HCT116 (cell line): ENCODE results near the gene SVEP1.

Source experiments
- CEBPB ChIP-seq: IDR thresholded peaks from 2 replicates; pipeline ENCODE4 v1.6.1; 2012; ENCODE audit warnings: low read depth
- CTCF ChIP-seq, 3 experiments: fragments of 200-600 bp in 1 of 3; sonication (generic) in 1 of 3; IDR thresholded peaks in 2 of 3; conservative IDR thresholded peaks in 1 of 3; 2 replicates each; pipeline ENCODE4 v1.5.1; 2012 to 2017; ENCODE audit warnings: low read depth in 2 of 3, low read length in 2 of 3, antibody characterized with exemption in 1 of 3, borderline replicate concordance in 1 of 3, control low read depth in 1 of 3, mild to moderate bottlenecking in 1 of 3, mixed read lengths in 1 of 3, mixed run types in 1 of 3, moderate library complexity in 1 of 3; ENCODE audit not compliant: insufficient read depth in 1 of 3
- EZH2 ChIP-seq: fragments of 200-600 bp; sonication (generic); IDR thresholded peaks from 2 replicates; pipeline ENCODE4 v1.6.1; 2017; ENCODE audit warnings: antibody characterized with exemption, mixed run types
- EZH2phosphoT487 ChIP-seq: fragments of 200-600 bp; IDR thresholded peaks from 2 replicates; pipeline ENCODE4 v1.6.1; 2018; ENCODE audit warnings: antibody characterized with exemption, borderline replicate concordance
- POLR2A ChIP-seq: IDR thresholded peaks from 2 replicates; pipeline ENCODE4 v1.7.0; 2011; ENCODE audit warnings: borderline replicate concordance; ENCODE audit not compliant: insufficient read depth, insufficient read length; ENCODE audit errors: extremely low read depth
- POLR2AphosphoS5 ChIP-seq: IDR thresholded peaks from 2 replicates; pipeline ENCODE4 v1.6.1; 2011; ENCODE audit warnings: mild to moderate bottlenecking, low read depth, low read length, moderate library complexity
- REST ChIP-seq: IDR thresholded peaks from 2 replicates; pipeline ENCODE4 v1.6.1; 2012; ENCODE audit warnings: low read depth
- TCF7L2 ChIP-seq: IDR thresholded peaks from 2 replicates; pipeline ENCODE4 v1.7.0; 2011; ENCODE audit warnings: borderline replicate concordance, inconsistent platforms; ENCODE audit not compliant: insufficient read depth, insufficient read length; ENCODE audit errors: extremely low read depth
- YY1 ChIP-seq: IDR thresholded peaks from 2 replicates; pipeline ENCODE4 v1.6.1; 2011; ENCODE audit warnings: low read length, low read depth, moderate library complexity, mild to moderate bottlenecking; ENCODE audit not compliant: insufficient replicate concordance; ENCODE audit errors: extremely low read depth
- ZNF274 ChIP-seq: fragments of 200-500 bp; sonication (Bioruptor generic); IDR thresholded peaks from 2 replicates; pipeline ENCODE4 v1.6.1; 2014; ENCODE audit warnings: mild to moderate bottlenecking, low read depth, low read length, inconsistent platforms
- TF ChIP-seq, protein P1 (sequence below): IDR thresholded peaks from 2 replicates; pipeline ENCODE4 v1.6.1; 2012

DNA sequence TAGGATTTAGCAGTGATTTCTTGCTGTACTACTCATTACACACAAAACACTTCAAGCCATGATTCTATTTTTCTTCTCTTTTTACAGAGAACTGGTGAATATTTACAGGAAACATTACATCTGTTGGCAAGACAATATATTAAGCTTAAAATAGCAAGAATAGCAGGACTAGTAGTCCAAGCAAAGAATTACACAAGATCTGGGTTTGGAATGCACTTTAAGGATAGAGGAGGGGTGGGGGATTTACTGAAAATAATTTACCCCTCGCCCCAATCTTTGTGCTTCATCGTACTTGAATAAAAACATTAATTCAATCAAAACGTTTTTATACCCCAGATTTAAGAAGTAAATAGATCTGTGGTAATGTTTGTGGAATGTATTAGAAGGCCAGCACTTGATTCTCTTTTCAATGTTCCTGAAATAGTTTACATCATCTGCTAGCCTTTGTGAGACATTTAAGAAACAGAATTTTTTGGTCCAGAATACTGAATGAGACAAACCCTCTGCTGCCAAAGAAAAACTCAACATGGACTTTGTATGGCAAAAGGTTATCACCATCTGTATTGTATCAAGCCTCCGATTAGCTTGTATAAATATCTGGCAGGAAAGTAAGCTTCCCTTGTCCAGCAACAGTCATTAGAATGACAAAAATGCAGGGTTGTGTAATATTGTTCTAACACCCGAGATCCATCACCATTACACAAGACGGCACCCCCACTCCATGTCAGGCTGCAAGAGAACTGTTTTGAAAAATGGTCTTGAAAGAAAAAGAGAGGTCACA lies 23.8 kb downstream of the SVEP1 start:
- TF ChIP-seq CTCF (IDR thresholded peaks at IDR 0.05 in 2 of 3, conservative IDR thresholded peaks at IDR 0.05 in 1 of 3; ENCODE audit: borderline replicate concordance in 1 of 3, insufficient read depth in 1 of 3, low read depth in 2 of 3, low read length in 2 of 3) (no peak), POLR2A (no peak), CEBPB (no peak), TCF7L2 (no peak), REST (no peak), EZH2phosphoT487 (no peak), EZH2 (no peak), YY1 (no peak), ZNF274 (no peak), POLR2AphosphoS5 (no peak)
- TF ChIP-seq, protein P1, sequence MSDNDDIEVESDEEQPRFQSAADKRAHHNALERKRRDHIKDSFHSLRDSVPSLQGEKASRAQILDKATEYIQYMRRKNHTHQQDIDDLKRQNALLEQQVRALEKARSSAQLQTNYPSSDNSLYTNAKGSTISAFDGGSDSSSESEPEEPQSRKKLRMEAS = no peak
